ENCODE results near the gene CHMP6. TPM values are rescaled to one million over a fixed set of nuclear protein-coding genes. Genes with fewer than 3 reads are reported as not detected.

The CHMP6 gene
- total RNA-seq, 1 experiment from 2014 or later: 23.5 TPM

- no peak for DNase-seq (ENCODE audit: low read depth, low spot score)
- in situ Hi-C loops (cut with HindIII; ENCODE audit: low pct_unique_long_range_greater_than_20kb, low sequenced_read_pairs): loop anchor here (25.0 kb wide), 1 partner anchor 113 kb away; no protein-coding TSS in a partner anchor
Observed at GRCh38 chr17:80999536-81000333, 8.1 kb downstream of the CHMP6 start.

GRCh38 chr17:81000334-81000630 is 8.6 kb downstream of the CHMP6 start:
- DNase-seq (ENCODE audit: low read depth, low spot score): no peak
- in situ Hi-C loops (cut with HindIII; ENCODE audit: low pct_unique_long_range_greater_than_20kb, low sequenced_read_pairs): loop anchor here (25.0 kb wide), 1 partner anchor 112 kb away; no protein-coding TSS in a partner anchor

- in situ Hi-C loops (cut with HindIII; ENCODE audit: low pct_unique_long_range_greater_than_20kb, low sequenced_read_pairs): loop anchor here (25.0 kb wide), 1 partner anchor 112 kb away; no protein-coding TSS in a partner anchor
- DNase-seq (ENCODE audit: low read depth, low spot score): no peak
Observed at GRCh38 chr17:81000631-81001357, 9.2 kb downstream of the CHMP6 start.

GRCh38 chr17:81002013-81002384 is 10.4 kb downstream of the CHMP6 start:
- no peak for DNase-seq (ENCODE audit: low read depth, low spot score)
- in situ Hi-C loops (cut with HindIII; ENCODE audit: low pct_unique_long_range_greater_than_20kb, low sequenced_read_pairs): loop anchor here (25.0 kb wide), 1 partner anchor 110 kb away; no protein-coding TSS in a partner anchor

GRCh38 chr17:81002409-81003361 is 11.0 kb downstream of the CHMP6 start:
- in situ Hi-C loops (cut with HindIII; ENCODE audit: low pct_unique_long_range_greater_than_20kb, low sequenced_read_pairs): loop anchor here (25.0 kb wide), 1 partner anchor 110 kb away; no protein-coding TSS in a partner anchor

GRCh38 chr17:81003711-81004475 is 12.3 kb downstream of the CHMP6 start:
- peak; percentile 41 for DNase-seq (ENCODE audit: low read depth, low spot score)
- in situ Hi-C loops (cut with HindIII; ENCODE audit: low pct_unique_long_range_greater_than_20kb, low sequenced_read_pairs): loop anchor here (25.0 kb wide), 1 partner anchor 108 kb away; no protein-coding TSS in a partner anchor

More at GRCh38 chr17:81002409-81003361, 11.0 kb downstream of the CHMP6 start:
- peak; percentile 74 for DNase-seq (ENCODE audit: low read depth, low spot score)

GRCh38 chr17:81006891-81007290 is 15.2 kb downstream of the CHMP6 start:
- in situ Hi-C loops (cut with HindIII; ENCODE audit: low pct_unique_long_range_greater_than_20kb, low sequenced_read_pairs): loop anchor here (25.0 kb wide), 1 partner anchor 105 kb away; no protein-coding TSS in a partner anchor
- no peak for DNase-seq (ENCODE audit: low read depth, low spot score)

- peak; percentile 78 for DNase-seq (ENCODE audit: low read depth, low spot score)
- in situ Hi-C loops (cut with HindIII; ENCODE audit: low pct_unique_long_range_greater_than_20kb, low sequenced_read_pairs): loop anchor here (25.0 kb wide), 1 partner anchor 104 kb away; no protein-coding TSS in a partner anchor
Observed at GRCh38 chr17:81008140-81008539, 16.5 kb downstream of the CHMP6 start.

- in situ Hi-C loops (cut with HindIII; ENCODE audit: low pct_unique_long_range_greater_than_20kb, low sequenced_read_pairs): loop anchor here (25.0 kb wide), 1 partner anchor 103 kb away; no protein-coding TSS in a partner anchor
- DNase-seq (ENCODE audit: low read depth, low spot score): no peak
Observed at GRCh38 chr17:81009136-81009535, 17.5 kb downstream of the CHMP6 start.

- in situ Hi-C loops (cut with HindIII; ENCODE audit: low pct_unique_long_range_greater_than_20kb, low sequenced_read_pairs): loop anchor here (25.0 kb wide), 1 partner anchor 101 kb away; no protein-coding TSS in a partner anchor
- DNase-seq (ENCODE audit: low read depth, low spot score): no peak
Observed at GRCh38 chr17:81010935-81011334, 19.3 kb downstream of the CHMP6 start.

- in situ Hi-C loops (cut with HindIII; ENCODE audit: low pct_unique_long_range_greater_than_20kb, low sequenced_read_pairs): loop anchor here (25.0 kb wide), 1 partner anchor 100 kb away; no protein-coding TSS in a partner anchor
- DNase-seq (ENCODE audit: low read depth, low spot score): no peak
Observed at GRCh38 chr17:81011951-81012350, 20.3 kb downstream of the CHMP6 start.

- in situ Hi-C loops (cut with HindIII; ENCODE audit: low pct_unique_long_range_greater_than_20kb, low sequenced_read_pairs): loop anchor here (25.0 kb wide), 1 partner anchor 99 kb away; no protein-coding TSS in a partner anchor
- no peak for DNase-seq (ENCODE audit: low read depth, low spot score)
Observed at GRCh38 chr17:81012574-81013447, 21.2 kb downstream of the CHMP6 start.

- no peak for DNase-seq (ENCODE audit: low read depth, low spot score)
- in situ Hi-C loops (cut with HindIII; ENCODE audit: low pct_unique_long_range_greater_than_20kb, low sequenced_read_pairs): loop anchor here (25.0 kb wide), 1 partner anchor 99 kb away; no protein-coding TSS in a partner anchor
Observed at GRCh38 chr17:81013642-81014041, 22.0 kb downstream of the CHMP6 start.

- DNase-seq (ENCODE audit: low read depth, low spot score): no peak
- in situ Hi-C loops (cut with HindIII; ENCODE audit: low pct_unique_long_range_greater_than_20kb, low sequenced_read_pairs): loop anchor here (25.0 kb wide), 1 partner anchor 97 kb away; no protein-coding TSS in a partner anchor
Observed at GRCh38 chr17:81015136-81015535, 23.5 kb downstream of the CHMP6 start.

GRCh38 chr17:81016575-81016974 is 24.9 kb downstream of the CHMP6 start:
- in situ Hi-C loops (cut with HindIII; ENCODE audit: low pct_unique_long_range_greater_than_20kb, low sequenced_read_pairs): loop anchor here (25.0 kb wide), 1 partner anchor 96 kb away; no protein-coding TSS in a partner anchor
- no peak for DNase-seq (ENCODE audit: low read depth, low spot score)

Measured in SK-MEL-5 (cell line).